ENCODE results near the gene CCNDBP1. TPM values are rescaled to one million over a fixed set of nuclear protein-coding genes. Genes with fewer than 3 reads are reported as not detected.

The CCNDBP1 gene
- total and polyA plus RNA-seq, 2 donors from 2014 or later, result 56.8 to 64.3 TPM

DNA sequence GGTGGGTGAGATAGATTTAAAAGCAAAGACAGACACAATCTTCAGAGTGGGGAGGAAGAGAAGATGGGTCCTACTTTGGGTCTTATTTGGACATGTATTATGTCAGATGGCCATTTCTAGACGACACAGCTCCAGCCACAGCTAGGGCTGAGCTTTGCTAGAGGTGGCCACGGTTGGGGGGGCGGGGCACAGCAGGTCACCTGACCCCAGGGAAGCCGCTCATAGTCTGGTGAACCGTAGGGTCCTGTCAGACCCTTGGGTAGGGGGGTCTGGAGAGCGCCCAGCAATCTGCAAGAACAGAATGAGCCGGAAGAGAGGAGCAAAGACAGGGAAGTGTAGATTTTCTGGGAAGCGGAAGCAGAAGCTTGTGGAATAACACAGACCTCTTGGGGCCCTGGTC is 29.0 kb downstream of the CCNDBP1 start:
- H3K4me3 ChIP-seq (ENCODE audit: low read length in 3 of 3), result no peak overlapping the region
- TF ChIP-seq, protein P1, sequence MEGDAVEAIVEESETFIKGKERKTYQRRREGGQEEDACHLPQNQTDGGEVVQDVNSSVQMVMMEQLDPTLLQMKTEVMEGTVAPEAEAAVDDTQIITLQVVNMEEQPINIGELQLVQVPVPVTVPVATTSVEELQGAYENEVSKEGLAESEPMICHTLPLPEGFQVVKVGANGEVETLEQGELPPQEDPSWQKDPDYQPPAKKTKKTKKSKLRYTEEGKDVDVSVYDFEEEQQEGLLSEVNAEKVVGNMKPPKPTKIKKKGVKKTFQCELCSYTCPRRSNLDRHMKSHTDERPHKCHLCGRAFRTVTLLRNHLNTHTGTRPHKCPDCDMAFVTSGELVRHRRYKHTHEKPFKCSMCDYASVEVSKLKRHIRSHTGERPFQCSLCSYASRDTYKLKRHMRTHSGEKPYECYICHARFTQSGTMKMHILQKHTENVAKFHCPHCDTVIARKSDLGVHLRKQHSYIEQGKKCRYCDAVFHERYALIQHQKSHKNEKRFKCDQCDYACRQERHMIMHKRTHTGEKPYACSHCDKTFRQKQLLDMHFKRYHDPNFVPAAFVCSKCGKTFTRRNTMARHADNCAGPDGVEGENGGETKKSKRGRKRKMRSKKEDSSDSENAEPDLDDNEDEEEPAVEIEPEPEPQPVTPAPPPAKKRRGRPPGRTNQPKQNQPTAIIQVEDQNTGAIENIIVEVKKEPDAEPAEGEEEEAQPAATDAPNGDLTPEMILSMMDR (IDR thresholded peaks at IDR 0.05; ENCODE audit: borderline replicate concordance, extremely low read depth, insufficient read depth), result no peak
- H3K9ac ChIP-seq (ENCODE audit: low read length in 3 of 3), result no peak overlapping the region
- FAIRE-seq, result no peak
- H3K4me1 ChIP-seq (ENCODE audit: control insufficient read depth in 2 of 3, insufficient read depth in 2 of 3, low read depth in 1 of 3, low read length in 3 of 3), result no peaks in the 10 kb centered on the region
- DNase-seq, result no peak
- H3K27me3 ChIP-seq (ENCODE audit: control insufficient read depth, insufficient read depth, low read length), result no peaks in the 10 kb centered on the region
- no peaks in the 10 kb centered on the region for H3K36me3 ChIP-seq (ENCODE audit: control insufficient read depth in 2 of 3, insufficient read depth in 3 of 3, low read length in 3 of 3)
- no peaks in the 10 kb centered on the region for H3K9me3 ChIP-seq (ENCODE audit: control insufficient read depth in 2 of 3, insufficient read depth in 1 of 3, low read length in 3 of 3)
- intact Hi-C loops (cut with DNase I), result no loop called here
- no peak overlapping the region for H3K27ac ChIP-seq (ENCODE audit: low read depth in 2 of 2, low read length in 2 of 2)

DNA sequence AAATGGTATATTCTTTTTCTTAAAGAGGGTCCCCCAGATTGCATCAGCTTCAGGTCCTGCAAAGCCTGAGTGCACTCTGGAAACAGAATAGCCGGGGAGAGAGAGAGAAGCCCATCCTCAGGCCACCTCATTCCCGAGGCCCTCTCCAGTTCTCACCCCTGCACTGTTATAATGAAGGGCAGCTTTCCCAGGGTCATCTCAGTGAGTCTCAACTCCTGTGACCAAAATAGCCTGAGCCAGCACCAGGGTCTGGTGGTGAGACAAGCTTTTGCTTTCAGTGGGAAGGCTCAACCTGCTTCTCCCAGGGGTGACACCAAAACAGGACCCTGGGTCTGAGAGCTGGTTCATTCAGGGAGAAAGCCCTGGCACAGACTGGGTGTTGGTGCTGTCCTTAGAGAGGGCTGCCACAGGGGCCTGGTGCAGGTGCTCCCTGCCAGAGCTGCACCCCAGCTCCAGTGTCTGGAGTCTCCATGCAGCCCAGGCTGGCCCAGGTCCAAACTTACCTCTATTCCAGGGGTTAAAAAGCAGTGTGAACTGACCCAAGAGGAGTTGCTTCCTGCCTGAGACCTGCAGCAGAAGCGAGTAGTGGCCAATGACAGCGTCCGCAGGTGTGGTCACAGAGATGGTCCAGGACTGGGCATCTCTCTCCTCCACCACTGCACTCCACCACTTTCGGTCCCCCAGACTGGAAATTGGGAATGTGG is 29.5 kb downstream of the CCNDBP1 start:
- intact Hi-C loops (cut with DNase I), result no loop called here
- FAIRE-seq, result no peak
- TF ChIP-seq, protein P1 (IDR thresholded peaks at IDR 0.05; ENCODE audit: borderline replicate concordance, extremely low read depth, insufficient read depth), result no peak

GRCh38 chr15:43215961-43216360 is 30.8 kb downstream of the CCNDBP1 start:
- DNase-seq, result peak in 1 of 5 donors; percentile 3
- Histone ChIP-seq H3K4me3 (ENCODE audit: low read length in 3 of 3) (no peak overlapping the region), H3K9ac (ENCODE audit: low read length in 3 of 3) (no peak overlapping the region), H3K9me3 (ENCODE audit: control insufficient read depth in 2 of 3, insufficient read depth in 1 of 3, low read length in 3 of 3) (no peaks in the 10 kb centered on the region), H3K36me3 (ENCODE audit: control insufficient read depth in 2 of 3, insufficient read depth in 3 of 3, low read length in 3 of 3) (no peaks in the 10 kb centered on the region), H3K27ac (ENCODE audit: low read depth in 2 of 2, low read length in 2 of 2) (no peak overlapping the region), H3K4me1 (ENCODE audit: control insufficient read depth in 2 of 3, insufficient read depth in 2 of 3, low read depth in 1 of 3, low read length in 3 of 3) (no peaks in the 10 kb centered on the region), H3K27me3 (ENCODE audit: control insufficient read depth, insufficient read depth, low read length) (no peaks in the 10 kb centered on the region)
- intact Hi-C loops (cut with DNase I), result no loop called here
- TF ChIP-seq, protein P1 (IDR thresholded peaks at IDR 0.05; ENCODE audit: borderline replicate concordance, extremely low read depth, insufficient read depth), result no peak
- FAIRE-seq, result no peak

More for the DNA sequence above, 29.5 kb downstream of the CCNDBP1 start:
- Histone ChIP-seq H3K4me3 (ENCODE audit: low read length in 3 of 3) (no peak overlapping the region), H3K9ac (ENCODE audit: low read length in 3 of 3) (no peak overlapping the region), H3K27ac (ENCODE audit: low read depth in 2 of 2, low read length in 2 of 2) (no peak overlapping the region), H3K27me3 (ENCODE audit: control insufficient read depth, insufficient read depth, low read length) (no peaks in the 10 kb centered on the region), H3K36me3 (ENCODE audit: control insufficient read depth in 2 of 3, insufficient read depth in 3 of 3, low read length in 3 of 3) (no peaks in the 10 kb centered on the region), H3K9me3 (ENCODE audit: control insufficient read depth in 2 of 3, insufficient read depth in 1 of 3, low read length in 3 of 3) (no peaks in the 10 kb centered on the region), H3K4me1 (ENCODE audit: control insufficient read depth in 2 of 3, insufficient read depth in 2 of 3, low read depth in 1 of 3, low read length in 3 of 3) (no peaks in the 10 kb centered on the region)
- no peak for DNase-seq
